ENCODE data around the gene KCNH1. TPM values are rescaled to one million over a fixed set of nuclear protein-coding genes. Genes with fewer than 3 reads are reported as not detected.

KCNH1 gene
- polyA plus RNA-seq, 1 donor from 2014 or later, result 3.9 TPM

- no peak overlapping the region for H3K9ac ChIP-seq (ENCODE audit: low read length)
- no peak overlapping the region for H2AFZ ChIP-seq (ENCODE audit: low read depth, low read length)
- H3K9me3 ChIP-seq (ENCODE audit: low read length), result no peaks in the 10 kb centered on the region
- no peaks in the 10 kb centered on the region for H4K20me1 ChIP-seq (ENCODE audit: insufficient read depth)
- TF ChIP-seq RAD21 (conservative IDR thresholded peaks at IDR 0.05) (no peak), POLR2AphosphoS5 (IDR thresholded peaks at IDR 0.05) (no peak), CTCF (IDR thresholded peaks at IDR 0.05; ENCODE audit: poor library complexity, severe bottlenecking) (no peak), EP300 (conservative IDR thresholded peaks at IDR 0.05; ENCODE audit: poor library complexity, severe bottlenecking) (no peak), SMC3 (conservative IDR thresholded peaks at IDR 0.05; ENCODE audit: poor library complexity) (no peak), MXI1 (conservative IDR thresholded peaks at IDR 0.05; ENCODE audit: poor library complexity, severe bottlenecking) (no peak), TAF1 (IDR thresholded peaks at IDR 0.05; ENCODE audit: low read depth) (no peak), REST (IDR thresholded peaks at IDR 0.05; ENCODE audit: borderline replicate concordance) (no peak), EZH2 (IDR thresholded peaks at IDR 0.05; ENCODE audit: borderline replicate concordance, insufficient read depth, low read length, poor library complexity, severe bottlenecking) (no peak)
- H3K79me2 ChIP-seq (replicated peaks; ENCODE audit: insufficient read depth, low read length), result no peaks in the 10 kb centered on the region
- H3F3A ChIP-seq (ENCODE audit: insufficient read depth, low read length, poor library complexity, severe bottlenecking), result no peaks in the 10 kb centered on the region
- H3K4me3 ChIP-seq (ENCODE audit: low read length), result no peak overlapping the region
- no peak overlapping the region for H3K4me2 ChIP-seq (ENCODE audit: low read length)
- H3K27me3 ChIP-seq (ENCODE audit: insufficient read depth, low read depth, low read length), result no peaks in the 10 kb centered on the region
- H3K36me3 ChIP-seq (ENCODE audit: insufficient read depth, low read length), result no peaks in the 10 kb centered on the region
- H3K9me2 ChIP-seq (ENCODE audit: insufficient read depth, low read length), result no peaks in the 10 kb centered on the region
- no peak overlapping the region for H3K27ac ChIP-seq (ENCODE audit: low read length)
Measured at GRCh38 chr1:210792250-210793102, 341.5 kb downstream of the KCNH1 start.

- H2AFZ ChIP-seq (ENCODE audit: low read depth, low read length), result no peak overlapping the region
- no peaks in the 10 kb centered on the region for H3K9me3 ChIP-seq (ENCODE audit: low read length)
- H3K79me2 ChIP-seq (replicated peaks; ENCODE audit: insufficient read depth, low read length), result no peaks in the 10 kb centered on the region
- TF ChIP-seq EP300 (conservative IDR thresholded peaks at IDR 0.05; ENCODE audit: poor library complexity, severe bottlenecking) (no peak), TAF1 (IDR thresholded peaks at IDR 0.05; ENCODE audit: low read depth) (no peak), RAD21 (conservative IDR thresholded peaks at IDR 0.05) (no peak), POLR2AphosphoS5 (IDR thresholded peaks at IDR 0.05) (no peak), EZH2 (IDR thresholded peaks at IDR 0.05; ENCODE audit: borderline replicate concordance, insufficient read depth, low read length, poor library complexity, severe bottlenecking) (no peak), MXI1 (conservative IDR thresholded peaks at IDR 0.05; ENCODE audit: poor library complexity, severe bottlenecking) (no peak), CTCF (IDR thresholded peaks at IDR 0.05; ENCODE audit: poor library complexity, severe bottlenecking) (no peak), REST (IDR thresholded peaks at IDR 0.05; ENCODE audit: borderline replicate concordance) (no peak), SMC3 (conservative IDR thresholded peaks at IDR 0.05; ENCODE audit: poor library complexity) (no peak)
- no peak overlapping the region for H3K27ac ChIP-seq (ENCODE audit: low read length)
- no peak overlapping the region for H3K4me3 ChIP-seq (ENCODE audit: low read length)
- H3K9ac ChIP-seq (ENCODE audit: low read length), result no peak overlapping the region
- no peaks in the 10 kb centered on the region for H3F3A ChIP-seq (ENCODE audit: insufficient read depth, low read length, poor library complexity, severe bottlenecking)
- H4K20me1 ChIP-seq (ENCODE audit: insufficient read depth), result no peaks in the 10 kb centered on the region
- H3K9me2 ChIP-seq (ENCODE audit: insufficient read depth, low read length), result no peaks in the 10 kb centered on the region
- no peaks in the 10 kb centered on the region for H3K27me3 ChIP-seq (ENCODE audit: insufficient read depth, low read depth, low read length)
- no peaks in the 10 kb centered on the region for H3K36me3 ChIP-seq (ENCODE audit: insufficient read depth, low read length)
- H3K4me2 ChIP-seq (ENCODE audit: low read length), result no peak overlapping the region
Measured at GRCh38 chr1:210790196-210790595, 343.8 kb downstream of the KCNH1 start.

Measured in neural cell (in vitro differentiated cells).